ENCODE data around the gene CACNA2D3. TPM values are rescaled to one million over a fixed set of nuclear protein-coding genes. Genes with fewer than 3 reads are reported as not detected.

The CACNA2D3 gene
- total RNA-seq, 1 donor from 2014 or later = 0.17 TPM

- no peak for TF ChIP-seq CTCF (IDR thresholded peaks at IDR 0.05; ENCODE audit: insufficient read depth, low read length, poor library complexity, severe bottlenecking)
Measured at GRCh38 chr3:55009372-55009771, 887.0 kb downstream of the CACNA2D3 start.

GRCh38 chr3:55012091-55012490 lies 889.7 kb downstream of the CACNA2D3 start:
- Histone ChIP-seq H3K27me3 (ENCODE audit: control insufficient read depth, insufficient read depth, low read length) (no peaks in the 10 kb centered on the region), H3K36me3 (ENCODE audit: control insufficient read depth, insufficient read depth, low read length) (no peaks in the 10 kb centered on the region), H3K4me3 (ENCODE audit: low read depth, low read length) (no peak overlapping the region)
- no peak for TF ChIP-seq CTCF (IDR thresholded peaks at IDR 0.05; ENCODE audit: insufficient read depth, low read length, poor library complexity, severe bottlenecking)
- no peak for DNase-seq (ENCODE audit: low read depth)

More at GRCh38 chr3:55009372-55009771, 887.0 kb downstream of the CACNA2D3 start:
- no peaks in the 10 kb centered on the region for H3K36me3 ChIP-seq (ENCODE audit: control insufficient read depth, insufficient read depth, low read length)
- no peak for DNase-seq (ENCODE audit: low read depth)
- H3K27me3 ChIP-seq (ENCODE audit: control insufficient read depth, insufficient read depth, low read length) = no peaks in the 10 kb centered on the region
- no peak overlapping the region for H3K4me3 ChIP-seq (ENCODE audit: low read depth, low read length)

- no peak overlapping the region for H3K4me3 ChIP-seq (ENCODE audit: low read depth, low read length)
- no peak for TF ChIP-seq CTCF (IDR thresholded peaks at IDR 0.05; ENCODE audit: insufficient read depth, low read length, poor library complexity, severe bottlenecking)
- no peaks in the 10 kb centered on the region for H3K36me3 ChIP-seq (ENCODE audit: control insufficient read depth, insufficient read depth, low read length)
- no peak for DNase-seq (ENCODE audit: low read depth)
- H3K27me3 ChIP-seq (ENCODE audit: control insufficient read depth, insufficient read depth, low read length) = no peaks in the 10 kb centered on the region
Measured at GRCh38 chr3:55013145-55013925, 891.0 kb downstream of the CACNA2D3 start.

GRCh38 chr3:55014081-55014480 lies 891.7 kb downstream of the CACNA2D3 start:
- no peak for DNase-seq (ENCODE audit: low read depth)
- no peak for TF ChIP-seq CTCF (IDR thresholded peaks at IDR 0.05; ENCODE audit: insufficient read depth, low read length, poor library complexity, severe bottlenecking)
- no peaks in the 10 kb centered on the region for H3K36me3 ChIP-seq (ENCODE audit: control insufficient read depth, insufficient read depth, low read length)

GRCh38 chr3:55014906-55015305 lies 892.6 kb downstream of the CACNA2D3 start:
- Histone ChIP-seq H3K36me3 (ENCODE audit: control insufficient read depth, insufficient read depth, low read length) (no peaks in the 10 kb centered on the region), H3K4me3 (ENCODE audit: low read depth, low read length) (no peak overlapping the region), H3K27me3 (ENCODE audit: control insufficient read depth, insufficient read depth, low read length) (no peaks in the 10 kb centered on the region)
- no peak for TF ChIP-seq CTCF (IDR thresholded peaks at IDR 0.05; ENCODE audit: insufficient read depth, low read length, poor library complexity, severe bottlenecking)
- DNase-seq (ENCODE audit: low read depth) = no peak

More at GRCh38 chr3:55014081-55014480, 891.7 kb downstream of the CACNA2D3 start:
- H3K27me3 ChIP-seq (ENCODE audit: control insufficient read depth, insufficient read depth, low read length) = no peaks in the 10 kb centered on the region
- H3K4me3 ChIP-seq (ENCODE audit: low read depth, low read length) = no peak overlapping the region

GRCh38 chr3:55017876-55018275 lies 895.5 kb downstream of the CACNA2D3 start:
- H3K4me3 ChIP-seq (ENCODE audit: low read depth, low read length) = no peak overlapping the region
- H3K27me3 ChIP-seq (ENCODE audit: control insufficient read depth, insufficient read depth, low read length) = no peaks in the 10 kb centered on the region
- TF ChIP-seq CTCF (IDR thresholded peaks at IDR 0.05; ENCODE audit: insufficient read depth, low read length, poor library complexity, severe bottlenecking) = no peak
- H3K36me3 ChIP-seq (ENCODE audit: control insufficient read depth, insufficient read depth, low read length) = no peaks in the 10 kb centered on the region
- no peak for DNase-seq (ENCODE audit: low read depth)
